GM12874 (cell line): ENCODE measurements around the gene NDUFAF8.

Experiments
- TF ChIP-seq, protein P1 (sequence below): IDR thresholded peaks from 2 replicates; pipeline ENCODE4 v1.5.1; 2011; ENCODE audit warnings: low read depth, mild to moderate bottlenecking, control low read depth, low read length, moderate library complexity; ENCODE audit not compliant: insufficient read depth

The NDUFAF8 gene

GRCh38 chr17:81203136-81203535 lies 36.0 kb upstream of the NDUFAF8 start:
- TF ChIP-seq, protein P1, sequence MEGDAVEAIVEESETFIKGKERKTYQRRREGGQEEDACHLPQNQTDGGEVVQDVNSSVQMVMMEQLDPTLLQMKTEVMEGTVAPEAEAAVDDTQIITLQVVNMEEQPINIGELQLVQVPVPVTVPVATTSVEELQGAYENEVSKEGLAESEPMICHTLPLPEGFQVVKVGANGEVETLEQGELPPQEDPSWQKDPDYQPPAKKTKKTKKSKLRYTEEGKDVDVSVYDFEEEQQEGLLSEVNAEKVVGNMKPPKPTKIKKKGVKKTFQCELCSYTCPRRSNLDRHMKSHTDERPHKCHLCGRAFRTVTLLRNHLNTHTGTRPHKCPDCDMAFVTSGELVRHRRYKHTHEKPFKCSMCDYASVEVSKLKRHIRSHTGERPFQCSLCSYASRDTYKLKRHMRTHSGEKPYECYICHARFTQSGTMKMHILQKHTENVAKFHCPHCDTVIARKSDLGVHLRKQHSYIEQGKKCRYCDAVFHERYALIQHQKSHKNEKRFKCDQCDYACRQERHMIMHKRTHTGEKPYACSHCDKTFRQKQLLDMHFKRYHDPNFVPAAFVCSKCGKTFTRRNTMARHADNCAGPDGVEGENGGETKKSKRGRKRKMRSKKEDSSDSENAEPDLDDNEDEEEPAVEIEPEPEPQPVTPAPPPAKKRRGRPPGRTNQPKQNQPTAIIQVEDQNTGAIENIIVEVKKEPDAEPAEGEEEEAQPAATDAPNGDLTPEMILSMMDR = no peak

GRCh38 chr17:81204578-81204977 lies 34.5 kb upstream of the NDUFAF8 start:
- TF ChIP-seq, protein P1 = no peak

DNA sequence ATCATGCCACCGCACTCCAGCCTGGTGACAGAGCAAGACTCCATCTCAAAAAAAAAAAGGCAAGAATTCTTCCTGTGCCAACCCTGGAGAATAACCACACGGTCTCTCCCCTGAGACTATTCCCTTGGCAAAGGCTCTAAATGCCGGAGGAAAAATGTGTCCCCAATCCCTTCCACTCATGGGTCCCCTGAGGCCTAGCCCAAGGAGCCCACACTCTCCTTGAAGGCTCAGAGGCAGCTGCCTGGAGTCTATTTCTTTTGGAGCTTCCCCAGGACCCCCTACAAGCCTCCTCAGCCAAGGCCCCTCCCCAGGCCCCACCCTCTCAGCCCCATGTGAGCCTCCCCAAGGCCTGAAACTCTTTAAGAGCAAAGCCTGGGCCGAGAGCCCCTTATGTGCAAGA lies 33.0 kb upstream of the NDUFAF8 start:
- TF ChIP-seq, protein P1 = no peak

DNA sequence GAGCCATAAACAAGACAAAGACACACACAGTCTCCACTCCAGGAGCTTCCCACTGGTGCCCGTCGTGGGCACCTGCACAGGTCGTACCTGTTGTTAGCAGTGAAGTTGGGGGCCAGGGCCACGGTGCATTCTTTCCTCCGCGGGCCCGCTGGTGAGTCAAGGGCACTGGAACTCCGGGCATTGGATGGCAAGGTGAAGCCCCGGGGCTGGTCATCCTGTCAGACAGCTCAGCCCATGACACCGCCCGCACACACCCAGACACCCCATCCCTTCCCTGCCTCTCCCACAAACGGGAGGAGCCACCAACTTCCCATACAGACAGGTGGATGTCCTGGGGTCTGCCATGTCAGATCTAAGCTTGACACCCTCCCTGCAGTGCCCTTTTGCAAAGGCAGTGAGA lies 32.5 kb upstream of the NDUFAF8 start:
- TF ChIP-seq, protein P1 = no peak

DNA sequence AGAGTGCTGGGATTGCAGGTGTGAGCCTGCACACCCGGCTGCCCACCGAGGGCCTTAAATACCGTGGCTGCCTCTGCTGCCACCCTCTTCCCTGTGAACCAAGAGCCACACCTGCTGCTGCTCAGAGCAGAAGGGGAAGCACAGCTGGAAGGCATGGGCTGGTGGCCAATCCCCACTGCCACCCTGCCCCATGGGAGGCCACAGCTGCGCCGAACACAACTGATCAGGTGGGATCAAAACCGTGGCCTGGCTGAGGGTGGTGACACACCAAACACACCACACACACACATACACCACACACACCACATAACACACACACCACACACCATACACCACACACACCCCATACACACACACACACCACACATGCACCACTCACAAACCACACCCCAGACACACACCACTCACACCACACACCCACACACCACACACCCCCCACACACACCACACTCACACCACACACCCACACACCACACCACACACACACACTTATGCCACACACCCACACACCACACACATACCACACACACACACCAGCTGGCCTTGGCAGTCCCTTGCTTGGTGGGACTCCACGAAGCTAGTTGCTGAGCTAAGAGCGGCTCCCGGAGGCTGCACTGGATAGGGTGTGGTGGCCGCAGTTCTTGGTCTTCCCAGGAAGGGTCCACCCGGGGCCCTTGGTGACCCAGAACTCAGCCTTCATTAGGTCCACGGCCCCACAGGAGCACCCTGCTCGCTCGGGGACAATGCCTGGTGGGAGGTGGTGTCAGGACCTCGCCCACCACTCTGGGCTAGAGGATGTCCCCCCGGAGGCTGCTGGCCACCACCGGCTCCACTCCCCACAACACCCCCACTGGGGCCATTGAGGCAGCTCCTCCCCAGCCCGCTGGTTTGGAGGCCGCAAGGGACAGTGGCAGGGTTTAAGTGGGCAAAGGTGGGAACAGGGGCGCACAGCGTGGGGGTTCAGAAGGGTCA lies 31.2 kb upstream of the NDUFAF8 start:
- TF ChIP-seq, protein P1 = no peak

DNA sequence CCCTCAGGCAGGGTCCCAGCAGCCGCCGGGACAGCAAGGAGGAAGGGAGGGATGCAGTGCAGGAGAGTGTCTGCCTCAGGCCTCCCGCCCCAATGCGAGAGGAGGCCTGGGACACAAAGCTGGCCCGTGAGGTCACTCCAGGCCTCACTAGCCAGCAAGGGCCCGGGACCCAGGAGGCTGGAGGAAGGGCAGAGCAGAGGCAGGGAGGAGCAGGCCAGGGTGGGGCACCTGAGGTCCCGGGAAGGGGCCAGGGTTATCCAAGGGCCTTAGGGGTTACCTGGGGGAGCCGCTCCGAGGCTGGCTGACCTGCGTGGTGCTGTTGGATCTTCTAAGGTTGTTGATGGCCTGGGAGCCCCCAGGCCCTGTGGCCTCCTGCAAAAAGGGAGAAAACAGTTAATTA lies 30.5 kb upstream of the NDUFAF8 start:
- TF ChIP-seq, protein P1 = no peak

DNA sequence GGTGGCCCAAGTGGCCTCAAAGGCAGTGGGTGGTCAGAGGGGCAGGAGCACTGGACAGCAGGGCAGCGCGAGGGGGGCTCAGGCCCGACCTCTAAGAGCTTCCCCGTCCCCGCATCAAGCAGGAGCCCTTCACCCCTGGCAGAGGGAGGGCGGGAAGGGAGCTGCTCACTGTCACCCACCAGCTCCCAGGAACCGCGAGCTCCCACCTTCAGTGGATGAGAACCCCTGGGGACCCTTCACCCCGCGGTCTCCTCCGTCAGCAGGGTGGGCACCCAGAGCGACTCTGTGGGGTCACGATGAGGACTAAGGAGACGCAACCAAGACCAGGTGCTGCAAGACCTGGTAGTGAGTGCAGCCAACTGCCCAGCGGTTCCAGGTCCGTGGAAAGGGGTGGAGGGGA lies 30.0 kb upstream of the NDUFAF8 start:
- TF ChIP-seq, protein P1 = no peak
